Hematopoietic multipotent progenitor cell treated with erythropoietin and hydrocortisone succinate and interleukin-3 and kit ligand, for 15 days (in vitro differentiated cells): ENCODE results near the gene SGCA.

ENCODE experiments used
- DNase-seq: peaks from one replicate; pipeline ENCODE4 v3.0.0-alpha.2; 2015; ENCODE audit warnings: low spot score

The SGCA gene

DNA sequence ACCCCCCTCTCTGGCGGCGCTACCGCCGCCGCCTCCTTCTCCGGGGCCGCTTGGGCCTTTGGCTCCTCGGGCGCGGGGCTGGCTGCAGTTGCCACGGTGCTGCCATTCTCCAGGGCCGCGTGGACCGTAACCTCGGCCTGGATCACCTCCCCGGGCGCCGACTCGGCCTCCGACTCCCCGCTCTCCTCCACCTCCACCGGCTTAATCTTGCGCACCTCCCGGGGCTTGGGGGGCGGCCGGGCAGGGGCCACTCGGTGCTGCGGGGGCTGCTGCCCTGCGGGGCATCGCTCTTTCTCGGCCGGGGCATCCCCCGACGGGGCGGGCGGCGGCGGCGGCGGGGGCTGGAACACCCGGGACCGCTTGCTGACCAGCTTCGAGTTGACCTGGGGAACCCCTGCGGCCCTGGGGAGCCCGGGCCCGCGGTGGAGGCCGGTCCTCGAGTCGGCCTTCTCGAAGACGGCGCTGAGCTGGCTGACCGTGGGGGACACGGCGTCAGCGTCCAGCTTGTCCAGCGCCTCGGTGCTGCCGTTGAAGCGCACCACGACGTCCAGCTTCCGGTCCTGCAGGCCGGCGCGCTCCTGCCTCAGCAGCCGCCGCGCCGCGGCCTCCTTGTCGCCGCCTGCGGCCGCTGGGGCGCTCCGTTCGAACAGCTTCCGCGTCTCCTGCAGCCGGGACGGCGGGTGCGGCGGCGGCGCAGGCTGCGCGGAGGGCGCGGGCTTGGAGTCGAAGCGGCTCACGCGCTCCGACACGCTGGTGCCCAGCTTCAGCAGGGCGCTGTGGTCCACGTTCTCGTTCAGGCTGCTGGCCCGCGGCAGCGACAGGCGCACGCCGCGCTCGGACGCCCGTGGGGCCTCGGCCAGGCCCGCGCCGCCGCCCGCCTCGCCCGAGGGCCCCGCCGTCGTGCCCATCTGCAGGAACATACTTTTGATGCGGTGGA lies 16.1 kb upstream of the SGCA start:
- peak; percentile 74 for DNase-seq

DNA sequence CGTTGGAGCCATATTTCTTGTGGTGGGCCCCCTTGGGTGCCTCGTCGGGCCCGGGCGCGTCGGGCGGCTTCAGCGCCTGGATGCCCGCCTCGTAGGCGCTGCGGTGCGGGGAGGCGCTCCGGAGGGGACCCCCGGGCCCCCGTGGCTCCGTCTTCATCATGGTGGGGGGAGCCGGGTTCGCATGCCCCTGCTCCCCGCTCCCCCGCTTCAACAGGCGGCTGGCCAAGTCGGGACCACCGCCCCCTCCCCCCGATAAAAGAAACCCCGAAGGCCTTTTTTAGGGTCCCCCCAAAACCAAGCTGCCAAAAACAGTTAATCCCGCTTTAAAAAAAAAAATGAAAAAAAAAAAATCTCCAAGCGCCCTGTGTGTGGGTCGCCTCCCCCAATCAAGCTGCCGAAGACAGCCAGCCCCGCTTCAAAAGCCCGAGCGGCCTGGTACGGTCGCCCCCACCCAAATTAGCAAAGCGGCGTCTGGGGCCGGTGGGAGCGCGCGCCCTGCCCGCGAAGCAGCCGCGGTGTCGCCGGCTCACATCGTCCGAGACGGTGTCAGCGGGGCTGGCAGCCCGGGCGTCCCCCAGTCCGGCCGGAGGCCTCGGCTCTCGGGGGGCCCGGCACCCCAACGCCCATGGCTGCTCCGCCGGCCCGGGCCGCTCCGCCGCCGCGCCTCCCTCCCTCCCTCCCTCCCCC lies 15.3 kb upstream of the SGCA start, which contains the start of gene PPP1R9B:
Gene PPP1R9B (minus strand): TSS at position 324 of the 687 bp plus-strand sequence. CDS start 164 bp downstream, at position 160.
- DNase-seq, result no peak

DNA sequence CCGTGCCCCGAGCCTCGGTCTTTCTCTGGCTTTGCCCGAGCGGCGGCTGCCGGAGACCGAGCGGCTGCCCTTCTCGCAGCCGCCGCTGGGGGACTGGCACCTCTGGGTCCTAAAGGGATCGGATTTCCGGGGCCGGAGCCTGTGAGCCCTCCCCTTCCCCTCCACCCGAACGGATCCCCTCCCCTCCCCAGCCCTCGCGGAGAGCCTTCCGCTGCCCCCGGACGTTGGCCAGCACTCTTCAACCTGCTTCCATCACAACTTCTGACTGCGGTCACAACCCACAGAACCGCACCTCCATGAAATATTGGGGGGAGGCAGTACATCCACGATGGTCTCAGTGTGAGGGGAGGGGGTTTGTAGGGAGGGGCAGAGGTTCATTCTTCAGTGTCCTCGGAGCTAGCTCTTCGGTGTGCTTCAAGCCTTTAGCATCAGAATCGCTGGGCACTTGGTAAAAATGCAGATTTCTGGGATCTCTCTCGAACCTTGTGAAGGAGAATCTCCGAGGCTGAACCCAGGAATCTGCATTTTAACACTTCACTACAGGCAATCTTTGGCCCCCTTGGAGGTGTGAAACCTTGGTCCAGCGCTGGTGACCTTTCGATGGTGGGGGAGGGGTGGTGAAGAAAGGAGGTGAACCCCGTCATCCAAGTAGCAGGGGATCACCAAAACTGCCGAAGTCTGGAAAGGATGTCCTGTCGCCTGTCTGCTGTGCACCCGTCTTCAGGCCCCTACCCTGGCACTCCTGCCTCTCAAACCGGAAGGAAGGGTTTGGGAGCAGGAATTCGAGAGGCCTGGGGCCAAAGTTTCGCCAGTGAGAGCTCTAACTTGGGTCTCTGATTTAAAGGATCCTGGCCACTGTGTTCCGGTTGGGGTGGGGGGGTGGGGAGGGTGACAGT lies 14.5 kb upstream of the SGCA start:
- DNase-seq, result peak; percentile 85

- DNase-seq, result peak; percentile 59
These were observed 13.8 kb upstream of the SGCA start for GRCh38 chr17:50151937-50152547.

DNA sequence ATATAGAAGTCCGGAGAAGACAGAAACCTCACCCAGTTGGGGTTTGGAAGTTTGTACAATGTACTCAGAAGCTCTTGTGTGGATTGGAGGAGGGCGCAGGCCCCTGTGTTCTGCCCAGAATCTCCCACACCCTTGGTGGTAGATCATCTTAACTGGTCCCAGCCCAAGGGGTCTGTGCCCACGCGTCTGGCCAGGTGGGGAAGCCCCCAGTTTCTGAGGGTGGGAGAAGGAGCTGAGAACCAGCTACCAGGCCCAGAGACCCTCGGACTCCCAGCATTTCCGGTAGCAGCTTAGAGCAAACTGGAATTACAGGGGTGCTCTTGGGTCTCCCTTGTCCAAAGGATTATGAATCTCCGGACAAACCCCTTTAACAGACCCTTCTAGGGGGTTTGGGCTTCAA lies 13.1 kb upstream of the SGCA start:
- DNase-seq, result peak; percentile 16

GRCh38 chr17:50153650-50154575 lies 11.9 kb upstream of the SGCA start:
- peak; percentile 94 for DNase-seq

DNA sequence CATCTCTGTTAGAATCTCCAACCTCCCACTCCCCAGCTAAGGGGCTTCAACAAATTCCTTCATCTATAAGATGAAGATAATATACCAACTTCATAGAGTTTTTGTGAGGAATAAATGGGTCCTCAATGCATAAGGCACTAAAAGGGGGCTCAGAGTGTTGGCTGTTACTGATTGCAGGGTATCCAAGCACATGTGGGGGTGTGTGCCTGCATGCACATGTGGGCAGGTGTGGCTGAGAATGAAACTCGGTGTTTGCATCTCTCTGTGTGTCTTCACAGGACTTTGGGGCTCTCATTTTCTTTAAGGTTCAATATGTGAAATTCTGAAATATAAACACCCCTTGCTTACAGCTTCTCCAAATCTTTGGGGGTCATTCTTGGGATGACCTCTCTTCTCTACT lies 11.2 kb upstream of the SGCA start:
- DNase-seq, result peak; percentile 31

GRCh38 chr17:50155115-50155819 lies 10.5 kb upstream of the SGCA start:
- peak; percentile 59 for DNase-seq

GRCh38 chr17:50157891-50158290 lies 7.9 kb upstream of the SGCA start:
- peak; percentile 8 for DNase-seq

- DNase-seq, result peak; percentile 88
These were observed 4.5 kb upstream of the SGCA start for GRCh38 chr17:50161023-50161910.

- no peak for DNase-seq
These were observed 3.9 kb upstream of the SGCA start for GRCh38 chr17:50161911-50162288.

- no peak for DNase-seq
These were observed 3.1 kb upstream of the SGCA start for GRCh38 chr17:50162466-50163254.

GRCh38 chr17:50163843-50164696 lies 1.7 kb upstream of the SGCA start:
- DNase-seq, result no peak

DNA sequence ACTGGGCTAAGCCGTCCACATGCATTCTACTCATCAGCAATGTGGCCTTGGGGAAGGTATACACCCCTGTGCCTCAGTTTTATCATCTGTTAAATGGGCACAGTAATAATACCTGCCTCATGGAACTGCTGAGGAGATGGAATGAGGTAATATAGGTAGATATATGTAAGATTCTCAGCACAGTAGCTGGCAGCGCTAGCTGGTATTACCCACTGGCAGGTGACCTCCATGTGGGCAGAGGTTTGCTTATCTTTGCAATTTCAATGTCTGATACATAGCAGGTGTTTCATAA lies 1.2 kb upstream of the SGCA start:
- no peak for DNase-seq

- DNase-seq, result no peak
These were observed 739 bp upstream of the SGCA start for GRCh38 chr17:50165066-50165465.

DNA sequence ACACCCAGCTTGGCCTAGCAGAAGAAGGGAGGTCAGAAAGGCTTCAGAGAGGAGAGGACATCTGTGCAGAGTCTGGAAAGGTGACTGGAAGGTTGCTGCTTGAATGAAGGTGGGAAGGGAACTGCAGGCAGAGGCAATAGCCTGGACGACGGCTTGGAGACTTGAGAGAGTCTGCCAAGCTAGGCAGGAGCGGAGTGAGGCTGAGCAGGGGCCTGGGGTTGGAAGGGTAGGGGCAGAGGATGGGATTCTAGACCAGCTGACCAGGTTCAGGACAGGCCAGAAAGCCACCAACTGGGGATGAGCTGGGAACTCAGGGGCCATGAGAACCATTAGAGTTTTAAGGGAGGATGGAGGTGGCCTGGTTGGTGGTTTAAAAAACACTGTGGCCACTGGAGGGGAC lies 339 bp upstream of the SGCA start:
- DNase-seq, result no peak

DNA sequence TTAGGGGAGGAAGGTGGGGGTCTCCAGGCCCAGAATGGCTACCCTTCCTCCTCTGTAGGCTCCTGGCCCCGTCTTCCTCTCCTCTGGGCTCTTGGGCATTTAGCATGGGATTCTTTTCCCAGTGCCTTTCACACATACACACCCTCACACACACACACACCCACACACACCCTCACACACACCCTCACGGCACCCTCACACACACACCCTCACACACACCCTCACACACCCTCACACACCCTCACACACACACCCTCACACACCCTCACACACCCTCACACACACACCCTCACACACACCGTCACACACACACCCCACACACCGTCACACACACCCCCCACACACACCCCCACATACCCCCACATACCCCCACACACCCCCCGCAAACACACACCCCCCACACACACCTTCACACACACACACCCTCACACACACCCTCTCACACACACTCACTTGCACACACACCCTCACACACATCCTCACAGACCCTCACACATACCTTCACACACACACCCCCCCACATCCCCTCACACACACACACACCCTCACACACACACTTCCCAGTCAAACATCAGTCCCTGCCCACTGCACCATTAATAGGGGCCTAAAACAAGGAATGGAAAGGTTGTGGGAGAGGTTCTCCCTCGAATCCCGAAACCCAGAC lies 845 bp downstream of the SGCA start:
- DNase-seq, result no peak
